ENCODE data around the gene C2orf68.
"Not testable (repeated sequence)": the region's sequence is repeated elsewhere in the genome, so short reads cannot be mapped to it uniquely, and the experiment has no call there.

The C2orf68 gene

DNA sequence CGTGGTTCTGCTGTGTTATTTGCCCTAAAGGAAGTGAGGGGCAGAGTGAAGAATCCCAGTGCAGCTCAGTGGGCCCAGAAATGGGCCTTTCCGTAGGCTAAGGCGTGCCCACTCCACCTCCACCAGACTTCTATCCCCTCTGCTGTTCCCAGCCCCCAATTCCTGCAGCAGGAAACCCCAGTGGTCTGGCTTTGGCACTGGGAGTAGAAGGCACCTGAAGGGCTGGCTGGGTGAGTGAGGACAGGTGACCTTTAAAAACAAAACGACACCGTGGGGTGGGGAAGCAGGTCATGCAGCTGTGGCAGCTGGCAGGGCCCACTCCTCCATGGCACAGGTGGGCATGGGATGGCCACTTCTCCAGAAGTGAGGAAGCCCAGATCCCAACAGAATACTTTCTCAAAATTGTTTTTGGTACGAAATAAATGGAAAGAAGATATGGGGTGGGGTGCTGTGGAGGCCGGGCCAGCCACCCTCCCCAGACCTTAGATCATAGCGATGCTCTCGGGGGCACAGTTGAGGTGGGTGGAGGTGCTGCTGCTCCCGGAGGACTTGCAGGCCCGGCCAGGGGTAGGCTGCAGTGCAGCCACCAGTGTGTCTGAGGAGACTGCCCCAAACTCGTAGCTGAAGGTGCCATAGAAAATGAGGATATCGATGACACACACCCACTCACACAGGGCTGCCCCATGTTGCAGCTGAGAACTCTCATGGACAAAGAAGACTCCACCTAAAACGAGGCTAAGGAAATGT, 13.1 kb downstream of the C2orf68 start:
- DNase-seq, result no peak

GRCh38 chr2:85597241-85597640, 14.6 kb downstream of the C2orf68 start:
- DNase-seq, result no peak

DNA sequence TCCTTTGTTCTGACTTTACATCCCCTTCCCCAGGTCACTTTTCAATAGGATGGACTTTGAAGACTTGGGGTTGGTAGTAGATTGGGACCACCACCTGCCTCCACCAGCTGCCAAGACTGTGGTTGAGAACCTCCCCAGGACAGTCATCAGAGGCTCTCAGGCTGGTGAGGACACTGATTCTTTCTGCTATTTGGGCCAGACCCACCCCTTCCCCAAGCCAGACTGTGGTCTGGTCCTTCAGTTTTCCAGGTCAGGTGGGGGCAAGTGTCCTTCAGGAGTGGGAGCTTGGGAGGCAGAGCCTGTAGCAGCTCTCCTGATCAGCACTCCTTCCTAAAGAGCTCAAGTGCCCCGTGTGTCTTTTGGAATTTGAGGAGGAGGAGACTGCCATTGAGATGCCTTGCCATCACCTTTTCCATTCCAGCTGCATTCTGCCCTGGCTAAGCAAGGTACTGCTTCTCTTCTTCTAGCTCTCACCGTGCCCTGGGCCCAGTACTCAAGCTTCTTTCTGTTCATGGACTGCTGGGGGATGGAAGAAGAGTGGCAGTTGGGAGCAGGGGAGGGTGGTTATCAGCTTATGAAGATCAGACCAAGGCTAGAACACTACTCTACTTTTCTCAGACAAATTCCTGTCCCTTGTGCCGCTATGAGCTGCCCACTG, 15.3 kb downstream of the C2orf68 start:
- no peak for DNase-seq

DNA sequence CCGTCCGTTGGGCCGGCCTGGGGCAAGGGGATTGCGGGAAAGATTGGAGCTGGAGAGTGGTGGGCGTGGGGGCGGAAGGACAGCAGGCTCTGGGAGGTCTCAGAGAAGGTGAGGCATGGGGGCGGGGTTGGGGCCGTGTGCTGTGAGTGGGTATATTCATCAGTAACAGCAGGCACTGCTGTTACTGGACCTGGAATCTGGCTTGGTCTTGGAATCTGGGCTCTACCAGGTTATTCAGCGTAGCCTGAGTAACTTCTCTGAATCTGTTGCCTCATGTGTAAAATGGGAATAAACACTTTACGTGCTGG, 15.9 kb downstream of the C2orf68 start:
- DNase-seq, result no peak

DNA sequence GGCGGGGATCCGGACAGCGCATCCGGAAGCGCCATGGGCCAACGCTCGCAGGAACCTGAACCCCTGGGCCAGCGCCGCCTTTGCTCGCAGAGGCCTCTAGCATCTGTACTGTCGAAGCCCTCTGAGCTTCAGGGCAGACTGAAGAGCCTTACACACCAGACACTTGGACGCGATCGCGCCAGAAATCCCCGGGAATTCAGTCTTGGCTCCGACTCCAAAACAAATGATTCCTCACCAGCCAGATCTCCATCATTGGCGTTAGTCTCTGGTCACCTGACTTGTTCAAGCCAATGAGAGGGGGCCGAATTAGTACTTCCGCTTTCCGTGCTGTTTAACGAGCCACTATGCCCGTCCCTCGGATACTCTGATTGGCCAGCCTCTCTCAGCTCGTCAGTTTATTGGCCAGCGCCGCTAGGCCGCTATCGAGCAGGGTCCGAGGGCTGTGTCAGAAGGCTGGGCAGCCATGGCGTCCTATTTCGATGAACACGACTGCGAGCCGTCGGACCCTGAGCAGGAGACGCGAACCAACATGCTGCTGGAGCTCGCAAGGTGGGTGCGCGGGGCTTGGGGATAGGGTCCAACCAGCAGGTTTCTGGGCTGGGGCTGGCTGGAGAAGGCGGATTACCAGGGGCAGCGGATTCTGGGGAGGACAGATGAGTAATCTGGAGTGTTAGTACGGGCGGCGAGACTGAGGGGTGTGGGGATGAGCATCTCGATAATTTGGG, 16.4 kb downstream of the C2orf68 start, which contains the start of gene RNF181:
TSS of gene RNF181 (plus strand) at position 445 of the 725 bp plus-strand sequence. CDS start at position 464, 19 bp downstream.
- DNase-seq, result peak; percentile 81

DNA sequence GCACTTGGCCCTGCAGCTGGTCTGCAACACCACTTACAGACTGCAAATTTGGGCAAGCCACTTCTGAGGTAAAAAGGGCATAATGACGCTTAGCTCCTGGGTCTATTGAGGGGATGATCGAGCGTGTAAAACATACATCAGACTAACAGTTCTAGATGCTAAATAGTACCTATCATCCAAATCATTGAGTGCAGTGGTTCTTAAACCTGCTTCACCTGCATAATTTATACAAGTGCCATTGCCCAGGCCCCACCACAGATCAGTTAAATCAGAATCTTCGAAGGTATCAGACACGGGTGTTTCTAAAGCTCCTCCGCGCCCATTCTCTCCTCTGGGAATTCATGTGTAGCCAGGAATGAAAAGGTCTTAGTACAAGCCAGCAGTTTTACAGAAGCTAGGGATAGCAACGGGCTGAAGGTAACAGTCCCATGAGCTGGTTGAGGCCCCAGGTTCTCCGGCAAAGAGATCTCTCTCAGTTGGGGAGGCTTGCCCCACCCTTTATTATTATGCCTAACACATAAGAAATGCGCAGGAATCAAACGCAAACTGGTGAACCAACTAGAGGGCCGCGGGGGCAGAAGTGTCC, 17.1 kb downstream of the C2orf68 start:
- DNase-seq, result no peak

GRCh38 chr2:85593023-85593422, 18.8 kb downstream of the C2orf68 start:
- no peak for DNase-seq

DNA sequence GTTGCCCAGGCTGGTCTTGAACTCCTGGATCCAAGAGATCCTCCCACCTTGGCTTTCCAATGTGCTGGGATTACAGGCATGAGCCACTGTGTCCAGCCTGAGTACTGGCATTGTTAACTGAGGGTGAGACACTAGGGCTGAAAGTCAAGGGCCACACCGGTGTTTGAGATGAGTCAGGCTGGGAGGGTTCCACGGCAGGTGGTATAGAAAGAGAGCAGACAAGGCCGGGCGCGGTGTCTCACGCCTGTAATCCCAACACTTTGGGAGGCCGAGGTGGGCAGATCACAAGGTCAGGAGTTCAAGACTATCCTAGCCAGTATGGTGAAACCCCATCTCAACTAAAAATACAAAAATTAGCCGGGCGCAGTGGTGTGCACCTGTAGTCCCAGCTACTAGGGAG, 19.6 kb downstream of the C2orf68 start:
- not testable (repeated sequence) for DNase-seq

DNA sequence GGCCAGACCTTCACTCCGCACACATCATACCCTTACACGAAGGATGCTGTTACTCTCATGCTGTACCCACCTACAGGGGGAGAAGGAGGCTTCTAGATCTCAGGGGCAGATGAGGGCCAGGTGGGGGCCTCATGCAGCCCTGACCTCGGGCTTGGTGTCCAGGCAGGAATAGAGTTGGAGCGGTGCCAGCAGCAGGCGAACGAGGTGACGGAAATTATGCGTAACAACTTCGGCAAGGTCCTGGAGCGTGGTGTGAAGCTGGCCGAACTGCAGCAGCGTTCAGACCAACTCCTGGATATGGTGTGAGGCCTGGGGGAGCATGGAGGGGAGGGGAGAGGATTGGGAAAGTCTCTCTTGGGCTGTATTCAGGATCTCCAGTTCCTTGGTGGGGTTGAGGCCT, 20.3 kb downstream of the C2orf68 start:
- DNase-seq, result no peak

DNA sequence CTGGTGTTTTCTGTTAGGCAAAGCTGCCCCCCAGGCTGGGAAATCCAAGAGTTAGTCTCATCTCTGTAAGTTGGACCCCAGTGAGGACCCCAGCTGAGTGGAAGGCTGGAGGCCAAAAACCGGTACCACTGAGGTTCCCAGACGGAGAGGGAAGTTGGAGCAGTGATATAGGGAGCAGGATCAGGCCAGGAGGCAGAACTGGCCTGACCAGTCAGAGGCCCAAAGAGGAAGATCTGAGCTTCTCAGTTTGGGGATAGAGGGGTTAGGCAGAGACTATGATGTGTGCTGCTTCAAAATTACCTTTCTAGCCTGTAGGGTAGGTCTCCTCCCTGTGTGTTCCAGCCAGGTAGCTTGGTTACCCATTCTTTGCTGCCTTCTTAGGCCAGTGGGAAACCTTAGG, 20.9 kb downstream of the C2orf68 start:
- DNase-seq, result no peak

- DNase-seq, result no peak
Observed at GRCh38 chr2:85589982-85590791, 21.7 kb downstream of the C2orf68 start.

DNA sequence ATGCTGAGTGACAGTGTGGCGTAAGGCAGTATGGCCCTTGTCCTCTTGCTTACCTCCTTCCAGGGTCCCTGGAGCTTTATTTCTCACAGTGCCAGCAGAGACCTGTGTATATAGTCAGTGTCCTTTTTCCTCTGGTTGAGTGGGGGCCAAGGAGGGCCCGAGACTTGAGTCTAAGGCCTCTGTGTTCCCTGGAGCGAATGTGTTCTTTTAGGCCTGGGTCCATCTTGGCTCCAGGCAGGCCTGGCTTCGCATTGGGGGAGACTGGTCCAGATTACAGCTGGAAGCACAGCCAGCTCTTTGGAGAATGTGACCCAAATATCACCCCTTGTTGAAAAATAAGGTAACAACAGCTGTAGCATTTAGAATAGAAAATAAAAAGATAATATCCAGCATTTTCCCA, 22.7 kb downstream of the C2orf68 start:
- no peak for DNase-seq

DNA sequence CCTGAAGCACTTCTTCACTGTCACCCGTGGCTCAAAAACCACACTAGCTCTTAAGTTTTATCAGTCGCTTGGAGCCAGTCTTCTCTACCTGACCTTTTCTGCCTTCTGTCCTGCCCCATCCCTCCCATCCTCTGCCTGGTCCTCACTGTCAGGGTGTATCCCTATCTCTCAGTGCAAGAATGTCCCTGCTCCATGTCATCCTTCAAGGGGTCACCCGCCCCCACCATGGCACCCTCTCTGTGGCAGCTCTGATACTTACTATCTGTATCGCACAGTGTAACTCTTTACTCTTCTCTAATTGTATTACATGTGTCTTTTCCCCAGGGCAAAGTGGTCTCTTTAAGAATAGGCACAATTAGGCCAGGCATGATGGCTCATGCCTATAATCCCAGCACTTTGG, 23.2 kb downstream of the C2orf68 start:
- no peak for DNase-seq

GRCh38 chr2:85588236-85588635, 23.6 kb downstream of the C2orf68 start:
- DNase-seq, result no peak

DNA sequence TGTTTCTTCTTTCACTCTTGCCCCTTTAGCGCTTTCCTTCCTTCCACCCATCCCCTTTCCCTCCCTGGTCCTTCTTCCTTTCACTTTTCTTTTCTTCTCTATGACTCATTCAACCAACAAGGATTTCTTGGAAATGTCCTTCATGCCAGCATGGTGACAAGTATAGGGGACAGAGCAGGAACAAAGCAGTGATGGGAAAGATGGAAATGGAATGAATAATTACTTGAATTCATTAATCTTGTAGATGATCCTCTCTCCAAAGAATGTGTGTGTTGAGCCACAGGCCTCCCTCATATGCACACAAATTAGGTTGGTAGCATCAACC, 26.1 kb downstream of the C2orf68 start:
- DNase-seq, result no peak

DNA sequence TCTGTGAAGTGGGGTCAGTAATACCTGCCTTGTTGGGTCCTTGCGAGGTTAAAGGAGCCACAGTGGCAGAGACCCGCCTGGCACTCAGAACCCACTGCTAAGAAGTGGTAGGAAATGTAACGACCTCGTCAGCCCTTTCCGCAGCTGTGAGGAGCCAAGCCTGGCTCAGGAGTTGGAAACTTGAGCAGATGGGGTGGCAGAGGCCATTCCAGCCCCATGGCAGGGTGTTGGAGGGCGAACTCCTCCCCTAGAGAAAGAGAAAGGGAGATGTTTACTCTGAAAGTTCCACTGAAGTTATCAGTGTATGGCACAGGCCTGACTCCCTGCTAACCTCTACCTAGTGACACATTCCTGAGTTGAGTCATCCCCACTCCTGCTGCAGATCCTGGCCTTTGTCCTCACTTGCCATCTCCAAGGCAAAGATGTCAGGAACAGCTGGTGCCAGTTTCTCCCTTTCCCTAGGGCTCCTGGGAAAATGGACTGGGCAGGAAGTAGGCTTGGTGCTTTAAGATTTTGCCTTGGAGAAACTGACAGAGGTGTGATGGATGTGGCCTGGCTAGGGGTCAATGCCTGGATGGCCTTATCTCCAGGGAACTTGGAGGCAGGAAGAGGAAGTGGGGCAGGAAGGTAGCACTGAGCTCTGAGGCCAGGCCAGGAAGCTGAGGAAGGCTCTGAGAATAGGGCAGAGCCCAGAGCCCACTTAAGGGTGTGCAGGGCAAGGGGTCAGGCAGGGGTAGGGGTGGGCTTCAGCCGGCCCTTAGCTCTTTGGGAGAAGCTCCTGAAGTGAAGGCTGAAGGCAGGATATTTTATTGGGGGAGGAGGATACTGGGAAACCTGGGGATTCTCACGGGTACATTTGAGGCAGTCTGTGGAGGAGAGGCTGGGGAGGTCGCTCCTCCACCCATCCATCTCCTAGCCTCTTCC, 26.7 kb downstream of the C2orf68 start:
- no peak for DNase-seq

DNA sequence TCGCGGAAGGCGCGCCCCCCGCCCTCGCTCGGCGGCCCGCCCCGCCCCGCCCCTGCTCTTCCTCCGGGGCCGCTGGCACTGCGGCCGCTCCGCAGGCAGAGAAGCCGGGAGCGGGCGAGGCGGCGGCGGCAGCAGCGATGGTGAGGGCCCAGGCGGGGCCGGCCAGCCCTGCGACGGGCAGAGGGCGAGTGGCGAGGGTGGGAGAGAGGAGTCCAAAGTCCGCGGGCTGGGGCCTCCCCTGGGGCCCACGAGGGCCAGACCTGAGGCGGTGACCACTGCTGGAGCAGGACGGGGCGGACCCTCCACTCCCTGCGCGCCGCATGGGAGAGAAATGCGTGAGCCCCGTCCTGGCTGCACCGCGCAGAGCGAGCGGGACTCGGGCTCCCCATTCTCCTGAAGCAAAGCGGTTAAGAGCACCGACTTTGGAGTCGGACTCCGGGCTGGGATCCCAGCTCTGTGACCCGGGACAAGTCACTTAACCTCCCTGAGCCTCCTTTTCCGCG, 27.5 kb downstream of the C2orf68 start, which contains the start of gene VAMP5:
TSS of gene VAMP5 (plus strand) at position 78 of the 503 bp plus-strand sequence. CDS start at position 138, 60 bp downstream.
- peak; percentile 35 for DNase-seq

- no peak for DNase-seq
Observed at GRCh38 chr2:85583667-85584353, 28.1 kb downstream of the C2orf68 start.

GRCh38 chr2:85582492-85582891, 29.4 kb downstream of the C2orf68 start:
- DNase-seq, result no peak

GRCh38 chr2:85580206-85580605, 31.7 kb downstream of the C2orf68 start:
- DNase-seq, result no peak

Measured in T-helper 9 cell (primary cell).